ENCODE results near the gene DOCK1.
"Not testable (repeated sequence)": the region's sequence is repeated elsewhere in the genome, so short reads cannot be mapped to it uniquely, and the experiment has no call there.

The DOCK1 gene

DNA sequence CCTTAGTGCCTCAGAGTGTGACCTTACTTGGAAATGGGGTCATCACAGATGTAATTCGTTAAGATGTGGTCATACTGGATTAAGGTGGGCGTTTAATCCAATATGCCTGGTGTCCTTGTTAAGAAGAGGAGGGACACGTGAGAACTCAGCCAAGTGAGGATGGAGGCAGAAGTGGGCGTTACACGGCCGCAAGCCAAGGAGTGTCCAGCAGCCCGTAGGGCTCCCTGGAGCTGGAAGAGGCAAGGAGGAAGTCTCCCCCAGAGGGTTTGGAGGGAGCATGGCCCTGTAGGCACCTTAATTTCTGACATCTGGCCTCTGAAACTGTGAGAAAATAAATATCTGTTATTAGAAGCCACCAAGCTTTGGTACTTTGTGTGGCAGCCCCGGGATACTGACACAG is 21.3 kb downstream of the DOCK1 start:
- DNase-seq = no peak

GRCh38 chr10:126927799-126928198 is 22.6 kb downstream of the DOCK1 start:
- DNase-seq = no peak

DNA sequence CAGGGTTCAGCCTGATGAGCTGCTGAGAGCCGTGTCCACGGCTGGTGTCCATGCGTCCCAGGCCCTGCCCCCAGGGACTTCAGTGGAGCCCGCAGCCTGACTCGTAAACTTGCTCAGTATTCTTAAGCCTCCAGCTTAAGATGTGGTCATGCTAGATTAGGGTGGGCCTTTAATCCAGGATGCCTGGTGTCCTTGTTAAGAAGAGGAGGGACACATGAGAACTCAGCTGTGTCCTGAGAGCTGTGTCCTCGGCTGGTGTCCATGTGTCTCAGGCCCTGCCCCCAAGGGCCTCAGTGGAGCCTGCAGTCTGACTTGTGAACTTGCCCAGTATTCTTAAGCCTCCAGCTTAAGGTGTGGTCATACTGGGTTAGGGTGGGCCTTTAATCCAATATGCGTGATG is 23.0 kb downstream of the DOCK1 start:
- DNase-seq = no peak

DNA sequence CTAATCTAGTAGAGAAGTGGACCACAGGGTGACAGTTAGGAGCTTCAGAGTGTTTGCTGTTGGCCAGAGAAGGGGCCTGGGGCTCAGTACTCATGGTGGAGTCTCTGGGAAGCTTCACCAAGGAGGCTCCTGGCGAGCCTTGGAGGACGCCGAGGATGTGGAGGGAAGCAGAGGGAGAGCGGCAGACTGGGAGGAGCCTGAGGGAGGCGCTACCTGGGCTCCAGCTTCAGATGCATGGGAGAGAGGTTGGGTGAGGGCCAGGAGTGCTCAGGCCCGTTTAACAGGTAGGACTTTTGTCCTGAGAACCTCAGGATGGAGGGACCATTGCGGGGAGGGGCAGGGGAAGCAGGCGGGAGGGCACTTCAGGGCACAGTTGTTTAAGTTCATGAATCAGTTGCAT is 24.2 kb downstream of the DOCK1 start:
- DNase-seq = no peak

DNA sequence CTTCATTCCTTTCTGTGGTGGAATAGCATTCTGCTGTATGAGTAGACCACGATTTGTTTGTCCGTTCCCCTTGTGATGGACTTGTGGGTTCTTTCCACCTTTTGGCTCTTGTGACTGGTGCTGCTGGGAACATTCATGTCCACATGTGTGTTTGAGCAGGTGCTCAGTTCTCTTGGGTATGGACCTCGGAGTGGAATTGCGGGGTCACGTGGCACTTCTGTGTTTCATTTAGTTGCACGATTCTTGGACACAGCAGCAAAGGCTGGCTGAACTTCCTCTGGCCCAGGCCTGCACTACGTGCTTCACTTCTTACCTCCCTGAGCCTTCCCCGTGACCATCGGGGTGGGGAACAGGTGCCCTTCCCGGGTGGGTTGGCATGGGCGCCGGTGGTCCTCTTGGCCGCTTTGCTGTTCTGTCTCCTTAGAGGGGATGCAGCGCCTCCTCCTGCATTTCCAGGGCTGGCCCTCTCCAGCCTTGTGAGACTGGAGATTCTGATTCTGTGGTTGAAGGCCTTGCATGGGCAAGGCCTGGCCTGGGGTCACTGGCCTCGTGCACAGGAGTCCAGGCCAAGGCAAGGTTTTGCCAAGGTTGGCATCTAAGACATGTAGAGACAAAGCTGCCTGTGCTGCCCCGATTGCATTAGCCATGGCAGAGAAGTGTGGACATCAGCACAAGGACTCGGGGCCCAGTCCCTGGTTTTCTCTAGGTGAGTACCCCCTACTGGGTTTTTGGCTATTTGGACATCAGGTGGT is 25.1 kb downstream of the DOCK1 start:
- no peak for DNase-seq

DNA sequence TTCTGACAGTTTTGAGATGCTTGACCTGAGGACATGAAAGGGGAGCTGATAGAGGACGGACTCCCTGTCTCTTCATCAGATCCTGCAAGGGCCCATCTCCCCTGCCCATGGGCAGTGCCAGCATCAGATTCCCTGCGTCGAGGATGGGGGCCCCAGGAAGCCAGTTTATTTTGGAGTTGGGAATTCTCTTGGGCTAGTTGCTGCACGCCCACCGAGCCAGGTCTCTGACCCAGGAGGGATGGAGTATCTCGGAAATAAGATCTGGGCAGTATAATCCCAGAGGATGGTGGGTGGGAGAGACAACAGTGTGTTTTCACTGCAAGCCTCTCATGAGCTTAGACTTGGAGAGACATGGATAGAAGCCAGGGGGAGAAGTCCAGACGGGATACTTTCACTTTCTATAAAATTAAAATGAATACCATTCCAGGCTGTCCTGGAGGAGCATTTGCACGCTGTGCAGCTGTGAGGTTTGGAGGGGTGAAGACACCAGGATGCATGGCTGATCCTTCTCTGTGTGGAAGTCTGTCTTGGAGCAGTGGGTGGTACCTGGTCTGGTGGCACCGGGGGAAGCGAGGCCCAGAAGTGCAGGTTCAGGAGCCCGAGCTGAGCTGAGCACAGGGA is 25.8 kb downstream of the DOCK1 start:
- DNase-seq = no peak

DNA sequence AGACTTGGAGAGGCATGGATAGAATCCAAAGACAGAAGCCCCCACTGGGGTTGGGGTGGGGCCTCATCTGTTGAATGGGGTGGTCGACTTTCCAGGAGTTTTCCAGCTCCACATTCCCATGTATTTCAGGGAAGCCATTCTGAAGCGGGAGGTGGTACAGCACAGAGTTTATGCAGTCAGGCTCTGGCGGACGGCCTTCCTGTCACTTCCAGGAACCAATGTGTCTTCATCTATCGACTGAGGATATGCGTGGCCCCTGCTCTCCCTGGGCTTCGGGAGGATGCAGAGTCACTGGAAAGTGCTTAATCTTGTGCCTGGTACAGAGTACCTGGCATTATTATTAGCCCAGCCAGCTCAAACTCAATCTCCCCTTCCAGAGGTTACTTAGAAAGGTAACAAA is 26.3 kb downstream of the DOCK1 start:
- no peak for DNase-seq

DNA sequence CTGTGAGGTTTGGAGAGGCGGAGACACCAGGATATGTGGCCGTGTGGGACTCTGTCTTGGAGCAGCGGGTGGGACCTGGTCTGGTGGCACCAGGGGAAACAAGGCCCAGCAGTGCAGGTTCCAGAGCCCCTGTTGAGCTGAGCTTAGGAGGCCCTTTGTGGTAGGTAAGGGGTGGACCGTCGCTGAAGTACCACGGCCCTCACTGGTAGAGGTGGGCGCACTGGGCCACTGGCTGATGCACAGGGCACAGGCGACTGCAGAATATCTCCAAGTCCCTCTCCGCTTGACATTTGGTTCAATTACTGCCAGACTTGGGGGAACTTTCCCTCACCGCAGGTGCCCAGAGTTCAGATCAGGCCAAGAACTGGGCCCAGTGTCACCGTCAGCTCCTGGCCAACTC is 27.3 kb downstream of the DOCK1 start:
- no peak for DNase-seq

GRCh38 chr10:126933116-126933515 is 27.9 kb downstream of the DOCK1 start:
- DNase-seq = no peak

GRCh38 chr10:126935263-126935946 is 30.2 kb downstream of the DOCK1 start:
- no peak for DNase-seq

- no peak for DNase-seq
Measured at GRCh38 chr10:126937026-126937425, 31.8 kb downstream of the DOCK1 start.

DNA sequence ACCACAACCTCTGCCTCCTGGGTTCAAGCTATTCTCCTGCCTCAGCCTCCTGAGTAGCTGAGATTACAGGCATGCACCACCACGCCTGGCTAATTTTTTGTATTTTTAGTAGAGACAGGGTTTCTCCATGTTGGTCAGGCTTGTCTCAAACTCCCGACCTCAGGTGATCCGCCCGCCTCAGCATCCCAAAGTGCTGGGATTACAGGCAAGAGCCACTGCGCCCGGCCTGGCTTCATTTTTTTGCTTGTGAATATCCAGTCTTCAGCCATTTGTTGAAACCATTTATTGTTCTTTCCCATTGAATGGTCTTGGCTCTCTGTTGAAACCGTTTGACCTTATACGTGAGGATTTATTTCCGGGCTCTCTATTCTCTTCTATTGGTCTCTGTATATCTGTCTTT is 32.9 kb downstream of the DOCK1 start:
- not testable (repeated sequence) for DNase-seq

- peak; percentile 73 to 83 for DNase-seq
Measured at GRCh38 chr10:126939706-126940105, 34.5 kb downstream of the DOCK1 start.

DNA sequence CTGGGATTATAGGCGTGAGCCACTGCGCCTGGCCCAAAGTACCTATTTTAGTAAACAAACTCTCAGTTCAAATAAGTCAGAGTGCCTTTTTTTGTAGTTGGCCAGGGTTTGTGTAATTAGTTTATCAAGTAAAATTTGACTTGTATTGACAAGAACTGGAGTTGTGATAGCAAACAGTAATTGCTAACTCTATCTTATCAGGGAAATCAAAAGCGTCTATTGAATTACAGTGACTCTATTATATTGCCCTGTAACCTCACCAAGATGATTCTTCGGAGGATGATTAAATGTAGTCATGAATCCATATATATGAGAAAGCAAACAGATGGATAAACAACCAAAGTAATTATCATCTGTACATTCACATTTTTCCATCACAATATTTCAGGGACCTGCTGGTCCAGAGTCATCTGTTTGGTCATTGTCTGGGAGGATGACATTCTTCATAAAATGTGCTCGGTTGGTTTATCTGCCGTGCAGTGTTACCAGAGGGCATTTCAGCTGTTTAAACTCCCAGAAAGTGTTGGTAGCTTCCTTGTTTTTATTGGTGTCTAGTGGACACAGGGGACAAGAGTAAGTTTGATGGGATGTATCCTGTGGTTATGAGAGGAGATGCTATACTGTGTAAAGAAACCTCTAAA is 35.6 kb downstream of the DOCK1 start:
- DNase-seq = no peak

DNA sequence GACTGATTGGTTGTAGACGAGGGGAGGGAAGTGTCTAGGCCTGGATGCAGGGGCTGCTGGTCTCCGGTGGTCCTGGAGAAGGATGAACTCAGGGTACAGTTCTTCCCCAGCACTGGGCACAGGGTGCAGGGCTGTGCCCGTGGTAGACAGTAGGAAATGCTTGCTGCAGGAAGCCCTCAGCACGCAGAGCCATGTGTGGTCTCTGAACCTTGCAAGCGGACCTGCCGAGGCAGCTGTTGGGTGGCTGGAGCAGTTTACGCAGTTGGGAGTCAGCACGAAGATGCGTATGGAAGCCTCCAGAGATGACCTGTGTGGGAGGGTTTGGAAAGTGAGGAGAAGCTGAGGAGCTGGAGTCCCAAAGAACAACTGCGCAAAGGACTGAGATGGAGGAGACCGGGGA is 39.0 kb downstream of the DOCK1 start:
- DNase-seq = no peak

GRCh38 chr10:126945351-126946030 is 40.3 kb downstream of the DOCK1 start:
- no peak for DNase-seq

- no peak for DNase-seq
Measured at GRCh38 chr10:126946746-126947145, 41.5 kb downstream of the DOCK1 start.

GRCh38 chr10:126948355-126949160 is 43.3 kb downstream of the DOCK1 start:
- no peak for DNase-seq

DNA sequence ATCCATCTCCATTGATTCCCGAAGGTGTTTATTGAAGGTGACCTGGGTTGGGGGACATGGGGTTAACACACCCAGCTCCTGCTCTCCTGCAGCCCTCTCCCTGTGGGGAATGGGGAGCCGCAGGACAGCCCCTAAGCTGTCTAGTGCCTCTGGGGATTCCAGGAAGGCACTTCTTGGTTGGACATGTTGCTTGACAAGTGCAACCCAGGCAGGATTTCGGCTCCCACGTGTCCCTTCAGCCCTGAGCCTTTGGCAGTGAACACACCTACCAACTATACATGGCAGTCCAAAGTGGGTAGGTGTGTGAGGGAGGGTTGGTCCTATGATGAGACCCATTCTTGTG is 43.9 kb downstream of the DOCK1 start:
- no peak for DNase-seq

GRCh38 chr10:126950401-126951105 is 45.3 kb downstream of the DOCK1 start:
- DNase-seq = no peak

GRCh38 chr10:126953886-126954285 is 48.7 kb downstream of the DOCK1 start:
- DNase-seq = no peak

GRCh38 chr10:126955396-126955795 is 50.2 kb downstream of the DOCK1 start:
- DNase-seq = peak in 1 of 2 donors; percentile 34
